Osteocyte (in vitro differentiated cells): Measurements from ENCODE around the gene KIRREL3. TPM values are rescaled to one million over a fixed set of nuclear protein-coding genes. Genes with fewer than 3 reads are reported as not detected.

ENCODE experiments used
- DNase-seq: peaks from one replicate; pipeline ENCODE4 v3.0.0; 2021; ENCODE audit warnings: mixed read lengths; ENCODE audit not compliant: unreplicated experiment; ENCODE audit errors: extremely low spot score
- H3K27ac Mint-ChIP-seq: one replicate; pipeline ENCODE4 v1.8.0; 2021; ENCODE audit warnings: mild to moderate bottlenecking, mixed read lengths; ENCODE audit not compliant: unreplicated experiment
- H3K27me3 Mint-ChIP-seq: one replicate; pipeline ENCODE4 v1.8.0; 2021; ENCODE audit warnings: mixed read lengths; ENCODE audit not compliant: unreplicated experiment
- H3K36me3 Mint-ChIP-seq: one replicate; pipeline ENCODE4 v1.8.0; 2021; ENCODE audit warnings: mixed read lengths; ENCODE audit not compliant: unreplicated experiment
- H3K4me1 Mint-ChIP-seq: one replicate; pipeline ENCODE4 v1.8.0; 2021; ENCODE audit warnings: mixed read lengths; ENCODE audit not compliant: unreplicated experiment
- H3K4me3 Mint-ChIP-seq: one replicate; pipeline ENCODE4 v1.8.0; 2021; ENCODE audit warnings: mild to moderate bottlenecking, moderate library complexity, mixed read lengths; ENCODE audit not compliant: unreplicated experiment
- H3K9me3 Mint-ChIP-seq: one replicate; pipeline ENCODE4 v1.8.0; 2021; ENCODE audit warnings: mixed read lengths; ENCODE audit not compliant: unreplicated experiment
- CTCF ChIP-seq: fragments of 200-600 bp; sonication (generic); IDR thresholded peaks from 2 replicates; pipeline ENCODE4 v1.5.0; 2021; ENCODE audit warnings: antibody characterized with exemption, mild to moderate bottlenecking, moderate library complexity
- total RNA-seq: library from RNA; stranded (reverse); gene quantifications from 2 replicates; pipeline ENCODE4 v1.2.1, GENCODE V29; 2021

The KIRREL3 gene
- total RNA-seq, 1 donor from 2014 or later: 1.2 TPM

- Mint-ChIP-seq H3K27ac (no peak overlapping the region), H3K27me3 (no peaks in the 10 kb centered on the region), H3K9me3 (no peaks in the 10 kb centered on the region), H3K4me3 (no peak overlapping the region), H3K4me1 (no peaks in the 10 kb centered on the region), H3K36me3 (no peaks in the 10 kb centered on the region)
- TF ChIP-seq CTCF: no peak
- no peak for DNase-seq
These were observed 510.5 kb downstream of the KIRREL3 start for GRCh38 chr11:126489836-126490660.

GRCh38 chr11:126488591-126489370 is 511.8 kb downstream of the KIRREL3 start:
- H3K27me3 Mint-ChIP-seq: no peaks in the 10 kb centered on the region
- H3K36me3 Mint-ChIP-seq: no peaks in the 10 kb centered on the region
- H3K27ac Mint-ChIP-seq: no peak overlapping the region
- DNase-seq: no peak
- no peaks in the 10 kb centered on the region for H3K4me1 Mint-ChIP-seq
- TF ChIP-seq CTCF: no peak
- no peaks in the 10 kb centered on the region for H3K9me3 Mint-ChIP-seq
- no peak overlapping the region for H3K4me3 Mint-ChIP-seq

- DNase-seq: no peak
- Mint-ChIP-seq H3K36me3 (no peaks in the 10 kb centered on the region), H3K27me3 (no peaks in the 10 kb centered on the region), H3K4me1 (no peaks in the 10 kb centered on the region), H3K9me3 (no peaks in the 10 kb centered on the region), H3K27ac (no peak overlapping the region), H3K4me3 (no peak overlapping the region)
- no peak for TF ChIP-seq CTCF
These were observed 512.9 kb downstream of the KIRREL3 start for GRCh38 chr11:126487711-126488110.

GRCh38 chr11:126485986-126486635 is 514.5 kb downstream of the KIRREL3 start:
- H3K27ac Mint-ChIP-seq: no peak overlapping the region
- no peaks in the 10 kb centered on the region for H3K4me1 Mint-ChIP-seq
- no peaks in the 10 kb centered on the region for H3K36me3 Mint-ChIP-seq
- no peaks in the 10 kb centered on the region for H3K9me3 Mint-ChIP-seq
- DNase-seq: no peak
- no peak for TF ChIP-seq CTCF
- no peaks in the 10 kb centered on the region for H3K27me3 Mint-ChIP-seq
- H3K4me3 Mint-ChIP-seq: no peak overlapping the region
